ENCODE results near the gene NEK7. TPM values are rescaled to one million over a fixed set of nuclear protein-coding genes. Genes with fewer than 3 reads are reported as not detected.

The NEK7 gene
- total RNA-seq, 2 donors from 2014 or later = 24.2 to 26.8 TPM

DNA sequence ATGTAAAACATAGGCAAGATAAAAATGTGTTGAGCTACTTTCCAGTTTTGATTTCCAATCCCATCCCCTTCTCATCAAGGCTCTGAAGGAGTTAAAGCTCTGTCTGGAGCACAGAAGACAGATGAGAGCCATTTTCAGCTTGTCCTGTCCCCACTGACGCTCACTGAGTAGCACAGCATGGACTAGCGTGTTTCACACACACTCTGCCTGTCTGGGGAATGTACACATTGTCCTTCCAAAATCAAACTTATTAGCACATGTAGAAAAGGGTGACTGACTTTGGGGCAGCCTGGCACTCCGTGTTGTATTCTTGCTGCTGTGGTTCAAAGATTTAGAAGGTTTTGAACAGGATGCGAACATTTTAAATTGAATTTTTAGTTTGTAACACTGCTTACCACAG is 139.2 kb downstream of the NEK7 start:
- Histone ChIP-seq H3K9ac (ENCODE audit: extremely low read depth, low read length, poor library complexity, severe bottlenecking) (no peak overlapping the region), H3K4me1 (ENCODE audit: control insufficient read depth, insufficient read depth, low read length) (peaks cover 3% of the 10 kb centered on the region), H3K4me3 (ENCODE audit: low read length) (no peak overlapping the region), H3K27ac (ENCODE audit: low read depth, low read length) (peak overlapping the region; percentile 71), H3K36me3 (ENCODE audit: control insufficient read depth, insufficient read depth, low read length) (no peaks in the 10 kb centered on the region), H3K9me3 (ENCODE audit: control insufficient read depth, low read length) (no peaks in the 10 kb centered on the region), H3K27me3 (ENCODE audit: control insufficient read depth, insufficient read depth, low read length, poor library complexity, severe bottlenecking) (no peaks in the 10 kb centered on the region)
- DNase-seq = no peak
- WGBS, 2 experiments (ENCODE audit: insufficient coverage in 1 of 2, insufficient read length in 1 of 2) = 83 to 93% methylated on average over 2 to 4 of the region's 4 CpGs
- Mint-ChIP-seq H3K36me3 (ENCODE audit: low read depth) (peaks cover 6% of the 10 kb centered on the region), H3K27me3 (ENCODE audit: insufficient read depth) (no peaks in the 10 kb centered on the region), H3K4me3 (no peak overlapping the region), H3K27ac (no peak overlapping the region), H3K4me1 (peaks cover 17% of the 10 kb centered on the region), H3K9me3 (no peaks in the 10 kb centered on the region)
- TF ChIP-seq, protein P1, sequence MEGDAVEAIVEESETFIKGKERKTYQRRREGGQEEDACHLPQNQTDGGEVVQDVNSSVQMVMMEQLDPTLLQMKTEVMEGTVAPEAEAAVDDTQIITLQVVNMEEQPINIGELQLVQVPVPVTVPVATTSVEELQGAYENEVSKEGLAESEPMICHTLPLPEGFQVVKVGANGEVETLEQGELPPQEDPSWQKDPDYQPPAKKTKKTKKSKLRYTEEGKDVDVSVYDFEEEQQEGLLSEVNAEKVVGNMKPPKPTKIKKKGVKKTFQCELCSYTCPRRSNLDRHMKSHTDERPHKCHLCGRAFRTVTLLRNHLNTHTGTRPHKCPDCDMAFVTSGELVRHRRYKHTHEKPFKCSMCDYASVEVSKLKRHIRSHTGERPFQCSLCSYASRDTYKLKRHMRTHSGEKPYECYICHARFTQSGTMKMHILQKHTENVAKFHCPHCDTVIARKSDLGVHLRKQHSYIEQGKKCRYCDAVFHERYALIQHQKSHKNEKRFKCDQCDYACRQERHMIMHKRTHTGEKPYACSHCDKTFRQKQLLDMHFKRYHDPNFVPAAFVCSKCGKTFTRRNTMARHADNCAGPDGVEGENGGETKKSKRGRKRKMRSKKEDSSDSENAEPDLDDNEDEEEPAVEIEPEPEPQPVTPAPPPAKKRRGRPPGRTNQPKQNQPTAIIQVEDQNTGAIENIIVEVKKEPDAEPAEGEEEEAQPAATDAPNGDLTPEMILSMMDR (conservative IDR thresholded peaks at IDR 0.05) = no peak

GRCh38 chr1:198297281-198297680 is 140.5 kb downstream of the NEK7 start:
- Histone ChIP-seq H3K9ac (ENCODE audit: extremely low read depth, low read length, poor library complexity, severe bottlenecking) (no peak overlapping the region), H3K27ac (ENCODE audit: low read depth, low read length) (peak overlapping the region; percentile 51), H3K4me3 (ENCODE audit: low read length) (no peak overlapping the region), H3K4me1 (ENCODE audit: control insufficient read depth, insufficient read depth, low read length) (peaks cover 3% of the 10 kb centered on the region), H3K36me3 (ENCODE audit: control insufficient read depth, insufficient read depth, low read length) (no peaks in the 10 kb centered on the region), H3K9me3 (ENCODE audit: control insufficient read depth, low read length) (no peaks in the 10 kb centered on the region), H3K27me3 (ENCODE audit: control insufficient read depth, insufficient read depth, low read length, poor library complexity, severe bottlenecking) (no peaks in the 10 kb centered on the region)
- H3K27me3 Mint-ChIP-seq (ENCODE audit: insufficient read depth) = no peaks in the 10 kb centered on the region
- H3K4me1 Mint-ChIP-seq = peaks cover 11% of the 10 kb centered on the region
- TF ChIP-seq, protein P1 (conservative IDR thresholded peaks at IDR 0.05) = no peak
- H3K9me3 Mint-ChIP-seq = no peaks in the 10 kb centered on the region
- no peak for DNase-seq
- peaks cover 12% of the 10 kb centered on the region for H3K36me3 Mint-ChIP-seq (ENCODE audit: low read depth)
- H3K27ac Mint-ChIP-seq = no peak overlapping the region
- 85 to 93% methylated on average over 2 of the region's 2 CpGs for WGBS, 2 experiments (ENCODE audit: insufficient coverage in 1 of 2, insufficient read length in 1 of 2)
- H3K4me3 Mint-ChIP-seq = no peak overlapping the region

DNA sequence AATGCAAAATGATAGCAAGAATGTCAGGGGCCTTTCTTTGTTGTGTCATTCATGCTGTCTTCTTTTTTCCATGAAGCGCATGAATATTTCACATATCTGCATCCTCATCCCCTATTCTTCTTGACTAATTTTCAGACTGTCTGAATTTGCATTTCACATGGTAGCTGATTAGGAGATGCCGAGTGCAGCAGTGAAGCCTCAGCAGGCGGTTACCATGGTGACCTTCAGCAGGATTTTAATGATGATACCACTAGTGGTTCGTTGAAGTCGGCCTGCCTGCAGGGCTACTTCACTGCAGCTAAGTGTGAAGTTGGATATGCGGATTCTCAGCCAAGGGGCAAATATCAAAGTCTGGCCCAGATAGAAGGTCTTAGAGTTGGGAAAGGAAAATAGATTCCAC is 141.8 kb downstream of the NEK7 start:
- Mint-ChIP-seq H3K27ac (no peak overlapping the region), H3K9me3 (no peaks in the 10 kb centered on the region), H3K27me3 (ENCODE audit: insufficient read depth) (no peaks in the 10 kb centered on the region), H3K4me1 (peaks cover 11% of the 10 kb centered on the region), H3K36me3 (ENCODE audit: low read depth) (peaks cover 9% of the 10 kb centered on the region), H3K4me3 (no peak overlapping the region)
- Histone ChIP-seq H3K9me3 (ENCODE audit: control insufficient read depth, low read length) (no peaks in the 10 kb centered on the region), H3K27me3 (ENCODE audit: control insufficient read depth, insufficient read depth, low read length, poor library complexity, severe bottlenecking) (no peaks in the 10 kb centered on the region), H3K4me3 (ENCODE audit: low read length) (no peak overlapping the region), H3K36me3 (ENCODE audit: control insufficient read depth, insufficient read depth, low read length) (no peaks in the 10 kb centered on the region), H3K4me1 (ENCODE audit: control insufficient read depth, insufficient read depth, low read length) (peaks cover 3% of the 10 kb centered on the region), H3K9ac (ENCODE audit: extremely low read depth, low read length, poor library complexity, severe bottlenecking) (no peak overlapping the region), H3K27ac (ENCODE audit: low read depth, low read length) (peak overlapping the region; percentile 1)
- DNase-seq = peak; percentile 70
- TF ChIP-seq, protein P1 (conservative IDR thresholded peaks at IDR 0.05) = no peak
- WGBS, 2 experiments (ENCODE audit: insufficient coverage in 1 of 2, insufficient read length in 1 of 2) = 51 to 63% methylated on average over 5 to 6 of the region's 6 CpGs

Measured in endodermal cell (in vitro differentiated cells).